ENCODE results near the gene SOBP. TPM values are rescaled to one million over a fixed set of nuclear protein-coding genes. Genes with fewer than 3 reads are reported as not detected.

Gene SOBP
- polyA plus RNA-seq, 1 donor (not counting 4 experiments of a cell fraction or from before 2014, with no cell fraction given) = not detected

GRCh38 chr6:107674995-107675738 lies 185.2 kb downstream of the SOBP start:
- peak; percentile 21 for DNase-seq (ENCODE audit: low read depth, low spot score)
- no peaks in the 10 kb centered on the region for H4K20me1 ChIP-seq (ENCODE audit: control insufficient read depth, extremely low read depth, insufficient read depth, low read length)
- H3K36me3 ChIP-seq (ENCODE audit: control insufficient read depth in 2 of 2, extremely low read depth in 1 of 2, insufficient read depth in 2 of 2, low read length in 2 of 2) = no peaks in the 10 kb centered on the region
- no peaks in the 10 kb centered on the region for H3K4me1 ChIP-seq (ENCODE audit: control insufficient read depth, extremely low read depth, insufficient read depth, low read length)
- dilution Hi-C loops (cut with MboI; ENCODE audit: extremely low pct_ligation_motif_present, low sequenced_read_pairs) = no loop called here
- H3K9me3 ChIP-seq (ENCODE audit: control insufficient read depth, low read depth, low read length) = no peaks in the 10 kb centered on the region
- H3K9ac ChIP-seq (ENCODE audit: control insufficient read depth, extremely low read depth, insufficient read depth, low read length) = no peak overlapping the region
- no peak overlapping the region for H3K4me3 ChIP-seq (ENCODE audit: control insufficient read depth in 2 of 3, extremely low read depth in 1 of 3, insufficient read depth in 2 of 3, low read depth in 1 of 3, low read length in 3 of 3)
- H3K4me2 ChIP-seq (ENCODE audit: control insufficient read depth, extremely low read depth, insufficient read depth, low read depth, low read length) = no peak overlapping the region
- H3K79me2 ChIP-seq (ENCODE audit: control insufficient read depth, insufficient read depth, low read length) = no peaks in the 10 kb centered on the region
- peak; percentile 92 to 98 (median 95) for TF ChIP-seq CTCF (optimal IDR thresholded peaks at IDR 0.05 in 1 of 3, IDR thresholded peaks at IDR 0.05 in 1 of 3, conservative IDR thresholded peaks at IDR 0.05 in 1 of 3; ENCODE audit: extremely low read depth in 1 of 3, insufficient read depth in 2 of 3, low read length in 3 of 3)
- TF ChIP-seq EZH2 (IDR thresholded peaks at IDR 0.05; ENCODE audit: low read length) = no peak
- no peaks in the 10 kb centered on the region for H3K9me1 ChIP-seq (ENCODE audit: control insufficient read depth, extremely low read depth, insufficient read depth, low read length)
- peak; percentile 77 for FAIRE-seq
- H3K27ac ChIP-seq (ENCODE audit: control insufficient read depth, insufficient read depth, low read length) = no peak overlapping the region
- H3K27me3 ChIP-seq (ENCODE audit: control insufficient read depth, extremely low read depth, insufficient read depth, low read length) = no peaks in the 10 kb centered on the region
- no peak overlapping the region for H2AFZ ChIP-seq (ENCODE audit: control insufficient read depth, low read length)

- H3K9me1 ChIP-seq (ENCODE audit: control insufficient read depth, extremely low read depth, insufficient read depth, low read length) = no peaks in the 10 kb centered on the region
- H3K79me2 ChIP-seq (ENCODE audit: control insufficient read depth, insufficient read depth, low read length) = no peaks in the 10 kb centered on the region
- H2AFZ ChIP-seq (ENCODE audit: control insufficient read depth, low read length) = no peak overlapping the region
- H3K4me2 ChIP-seq (ENCODE audit: control insufficient read depth, extremely low read depth, insufficient read depth, low read depth, low read length) = no peak overlapping the region
- H3K9me3 ChIP-seq (ENCODE audit: control insufficient read depth, low read depth, low read length) = no peaks in the 10 kb centered on the region
- no peaks in the 10 kb centered on the region for H3K27me3 ChIP-seq (ENCODE audit: control insufficient read depth, extremely low read depth, insufficient read depth, low read length)
- DNase-seq (ENCODE audit: low read depth, low spot score) (no peak), FAIRE-seq (no peak)
- dilution Hi-C loops (cut with MboI; ENCODE audit: extremely low pct_ligation_motif_present, low sequenced_read_pairs) = no loop called here
- no peak overlapping the region for H3K9ac ChIP-seq (ENCODE audit: control insufficient read depth, extremely low read depth, insufficient read depth, low read length)
- no peaks in the 10 kb centered on the region for H3K4me1 ChIP-seq (ENCODE audit: control insufficient read depth, extremely low read depth, insufficient read depth, low read length)
- H4K20me1 ChIP-seq (ENCODE audit: control insufficient read depth, extremely low read depth, insufficient read depth, low read length) = no peaks in the 10 kb centered on the region
- H3K36me3 ChIP-seq (ENCODE audit: control insufficient read depth in 2 of 2, extremely low read depth in 1 of 2, insufficient read depth in 2 of 2, low read length in 2 of 2) = no peaks in the 10 kb centered on the region
- no peak overlapping the region for H3K4me3 ChIP-seq (ENCODE audit: control insufficient read depth in 2 of 3, extremely low read depth in 1 of 3, insufficient read depth in 2 of 3, low read depth in 1 of 3, low read length in 3 of 3)
- H3K27ac ChIP-seq (ENCODE audit: control insufficient read depth, insufficient read depth, low read length) = no peak overlapping the region
- TF ChIP-seq EZH2 (IDR thresholded peaks at IDR 0.05; ENCODE audit: low read length) (no peak), CTCF (optimal IDR thresholded peaks at IDR 0.05 in 1 of 3, IDR thresholded peaks at IDR 0.05 in 1 of 3, conservative IDR thresholded peaks at IDR 0.05 in 1 of 3; ENCODE audit: extremely low read depth in 1 of 3, insufficient read depth in 2 of 3, low read length in 3 of 3) (no peak)
Observed at GRCh38 chr6:107676042-107676441, 186.1 kb downstream of the SOBP start.
